ENCODE data around the gene PLA2G2A. TPM values are rescaled to one million over a fixed set of nuclear protein-coding genes. Genes with fewer than 3 reads are reported as not detected.

The PLA2G2A gene
- total and polyA plus RNA-seq, 9 of the 15 experiments (the other 6 are each of a cell fraction or from before 2014, with no cell fraction given) = not detected

DNA sequence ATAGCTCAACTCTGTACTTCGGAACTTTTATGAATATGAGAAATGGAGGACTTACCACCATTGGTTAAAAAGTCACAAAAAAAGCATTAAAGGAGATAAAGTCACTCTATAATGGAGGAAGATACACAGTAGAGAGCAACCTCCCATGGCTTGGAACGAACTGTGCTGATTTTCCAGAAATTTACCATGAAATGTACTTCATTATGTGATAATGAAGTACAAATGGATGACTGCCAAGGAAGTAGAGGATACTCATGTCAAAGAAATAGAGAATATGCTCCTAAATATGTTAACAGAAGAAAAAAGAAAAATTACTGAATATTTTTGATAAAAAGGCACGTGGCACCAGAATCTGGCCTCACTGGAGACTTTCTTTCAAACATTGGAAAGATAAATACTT is 32.4 kb downstream of the PLA2G2A start:
- WGBS (ENCODE audit: insufficient coverage, low coverage, missing lambda C conversion rate) = 2% methylated on average over 3 of the region's 3 CpGs
- Histone ChIP-seq H3K9me1 (ENCODE audit: control insufficient read depth, insufficient read depth, low read length) (no peaks in the 10 kb centered on the region), H2AFZ (ENCODE audit: low read depth, low read length) (no peak overlapping the region), H3K27me3 (ENCODE audit: control insufficient read depth in 2 of 2, insufficient read depth in 2 of 2, low read length in 2 of 2) (peaks cover 8 to 22% of the 10 kb centered on the region in 2 experiments), H3K9ac (ENCODE audit: insufficient read depth in 1 of 2, low read depth in 2 of 2, low read length in 2 of 2) (no peak overlapping the region), H3K79me2 (ENCODE audit: control insufficient read depth, insufficient read depth, low read length) (no peaks in the 10 kb centered on the region), H3K9me3 (replicated peaks; ENCODE audit: control insufficient read depth, insufficient read depth, low read depth, low read length) (no peaks in the 10 kb centered on the region), H3K4me1 (replicated peaks in 1 of 2; ENCODE audit: control insufficient read depth in 2 of 2, insufficient read depth in 2 of 2, low read length in 2 of 2) (no peaks in the 10 kb centered on the region), H3K36me3 (ENCODE audit: control insufficient read depth, insufficient read depth, low read length) (no peaks in the 10 kb centered on the region), H3K27ac (ENCODE audit: extremely low read depth, low read depth, low read length) (no peak overlapping the region), H3K4me3 (no peak overlapping the region), H3K4me2 (ENCODE audit: insufficient read depth, low read length) (no peak overlapping the region), H4K20me1 (replicated peaks; ENCODE audit: control insufficient read depth, insufficient read depth, low read length) (no peaks in the 10 kb centered on the region)
- in situ Hi-C loops (cut with MboI) (no loop called here), intact Hi-C loops (cut with micrococcal nuclease) (no loop called here)
- BruUV-seq (replicated peaks) = no TSS peak
- ChIA-PET CTCF (ENCODE audit: low intra/inter-chr PET ratio) (no interaction called here), POLR2A (interaction anchor here (0.5 to 0.6 kb wide), 2 partner anchors 131 to 210 kb away, joined by 3 read pairs; no protein-coding TSS in a partner anchor)
- TF ChIP-seq HMGXB4 (CRISPR knock-in tag; IDR thresholded peaks at IDR 0.05) = no peak
- no peak for TF ChIP-seq CBFA2T3 (IDR thresholded peaks at IDR 0.05)
- no peak for TF ChIP-seq POLR2A (conservative IDR thresholded peaks at IDR 0.05)
- no peak for TF ChIP-seq ZNF76 (CRISPR knock-in tag; IDR thresholded peaks at IDR 0.05; ENCODE audit: borderline replicate concordance)
- no peak for TF ChIP-seq PPARD (CRISPR knock-in tag; IDR thresholded peaks at IDR 0.05)
- TF ChIP-seq, protein P1, sequence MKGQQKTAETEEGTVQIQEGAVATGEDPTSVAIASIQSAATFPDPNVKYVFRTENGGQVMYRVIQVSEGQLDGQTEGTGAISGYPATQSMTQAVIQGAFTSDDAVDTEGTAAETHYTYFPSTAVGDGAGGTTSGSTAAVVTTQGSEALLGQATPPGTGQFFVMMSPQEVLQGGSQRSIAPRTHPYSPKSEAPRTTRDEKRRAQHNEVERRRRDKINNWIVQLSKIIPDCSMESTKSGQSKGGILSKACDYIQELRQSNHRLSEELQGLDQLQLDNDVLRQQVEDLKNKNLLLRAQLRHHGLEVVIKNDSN (CRISPR knock-in tag; IDR thresholded peaks at IDR 0.05) = no peak
- TF ChIP-seq REST (IDR thresholded peaks at IDR 0.05; ENCODE audit: borderline replicate concordance) = no peak
- no peak for TF ChIP-seq REST (CRISPR knock-in tag; IDR thresholded peaks at IDR 0.05; ENCODE audit: low read depth)
- no peak for TF ChIP-seq MBD2 (IDR thresholded peaks at IDR 0.05; ENCODE audit: borderline replicate concordance, low read depth)
- no peak for TF ChIP-seq SRSF7 (optimal IDR thresholded peaks at IDR 0.05; ENCODE audit: low read depth, low read length)
- ATAC-seq (no peak), DNase-seq (ENCODE audit: extremely low read depth in 1 of 4, low spot score in 3 of 4) (no peak), FAIRE-seq (no peak)
